Bronchial epithelial cell (primary cell): ENCODE measurements around the gene ARID4B. TPM values are rescaled to one million over a fixed set of nuclear protein-coding genes. Genes with fewer than 3 reads are reported as not detected.
"Not testable (repeated sequence)": the region's sequence is repeated elsewhere in the genome, so short reads cannot be mapped to it uniquely, and the experiment has no call there.

Source experiments
- DNase-seq: peaks from one replicate; pipeline ENCODE4 v3.0.0-alpha.2; 2010; ENCODE audit warnings: low read depth
- FAIRE-seq: peaks from 2 replicates; lab custom pipeline; 2011; peaks lifted over from hg19 to GRCh38; lab: Jason Lieb, UNC
- H3K27me3 ChIP-seq: 2 replicates; pipeline ENCODE4 v1.5.1; 2011; ENCODE audit warnings: low read length; ENCODE audit not compliant: control insufficient read depth, insufficient read depth
- H3K36me3 ChIP-seq: 2 replicates; pipeline ENCODE4 v1.5.1; 2011; ENCODE audit warnings: low read length; ENCODE audit not compliant: control insufficient read depth, insufficient read depth
- H3K4me3 ChIP-seq: 2 replicates; pipeline ENCODE4 v1.5.1; 2011; ENCODE audit warnings: mild to moderate bottlenecking, low read depth, low read length, control low read depth
- CTCF ChIP-seq: IDR thresholded peaks from 2 replicates; pipeline ENCODE4 v1.5.1; 2011; ENCODE audit warnings: mild to moderate bottlenecking, moderate library complexity, low read length, control low read depth, inconsistent platforms; ENCODE audit not compliant: insufficient read depth, severe bottlenecking
- total RNA-seq: library from RNA; depleted of rRNA; stranded (reverse); fragments of >200 nt; gene quantifications from 2 replicates; pipeline ENCODE4 v1.2.1, GENCODE V29; 2014

Gene ARID4B
- total RNA-seq, 1 donor from 2014 or later: 11.8 TPM

- Histone ChIP-seq H3K36me3 (no peaks in the 10 kb centered on the region), H3K27me3 (no peaks in the 10 kb centered on the region), H3K4me3 (no peak overlapping the region)
- FAIRE-seq (no peak), DNase-seq (no peak)
- no peak for TF ChIP-seq CTCF
These were observed 112.5 kb downstream of the ARID4B start for GRCh38 chr1:235215453-235215852.

- DNase-seq, H3K4me3 ChIP-seq, H3K27me3 ChIP-seq, H3K36me3 ChIP-seq, FAIRE-seq: not testable (repeated sequence)
These were observed 113.0 kb downstream of the ARID4B start for GRCh38 chr1:235214962-235215361.

DNA sequence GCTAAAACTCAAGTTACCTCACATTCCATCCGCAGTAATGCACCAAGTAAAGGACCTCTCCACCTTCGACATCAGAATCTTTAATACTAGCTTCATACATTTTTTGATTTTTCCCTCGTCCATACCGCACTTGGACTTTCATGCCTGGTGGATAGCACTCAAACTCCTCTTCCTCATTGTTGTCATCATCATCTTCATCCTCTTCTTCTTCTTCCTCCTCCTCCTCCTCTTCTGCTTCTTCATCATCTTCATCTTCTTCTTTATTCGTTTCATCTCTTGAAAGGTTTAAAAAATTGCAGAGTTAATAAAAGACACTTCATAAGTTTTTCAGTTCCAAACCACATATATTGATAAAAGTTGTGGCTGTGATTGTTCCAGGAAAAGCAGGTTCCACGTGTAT is 114.2 kb downstream of the ARID4B start:
- TF ChIP-seq CTCF: no peak
- H3K27me3 ChIP-seq: no peaks in the 10 kb centered on the region
- H3K36me3 ChIP-seq: no peaks in the 10 kb centered on the region
- no peak for FAIRE-seq
- no peak overlapping the region for H3K4me3 ChIP-seq
- no peak for DNase-seq

GRCh38 chr1:235211517-235211916 is 116.5 kb downstream of the ARID4B start:
- H3K27me3 ChIP-seq: no peaks in the 10 kb centered on the region
- no peak overlapping the region for H3K4me3 ChIP-seq
- no peaks in the 10 kb centered on the region for H3K36me3 ChIP-seq
- DNase-seq (no peak), FAIRE-seq (no peak)
- no peak for TF ChIP-seq CTCF

- no peak for TF ChIP-seq CTCF
- H3K4me3 ChIP-seq: no peak overlapping the region
- H3K36me3 ChIP-seq: no peaks in the 10 kb centered on the region
- DNase-seq (no peak), FAIRE-seq (no peak)
- no peaks in the 10 kb centered on the region for H3K27me3 ChIP-seq
These were observed 120.8 kb downstream of the ARID4B start for GRCh38 chr1:235207209-235207565.

GRCh38 chr1:235206533-235207208 is 121.3 kb downstream of the ARID4B start:
- no peaks in the 10 kb centered on the region for H3K36me3 ChIP-seq
- H3K27me3 ChIP-seq: no peaks in the 10 kb centered on the region
- peak; percentile 10 for DNase-seq
- peak; percentile 36 for FAIRE-seq
- no peak overlapping the region for H3K4me3 ChIP-seq
- no peak for TF ChIP-seq CTCF
